GM18951 (cell line): ENCODE results near the gene NUDT19.

ENCODE experiments used
- POLR2A ChIP-seq: IDR thresholded peaks from 4 replicates; pipeline ENCODE4 v1.6.1; 2011; ENCODE audit warnings: mild to moderate bottlenecking; ENCODE audit not compliant: insufficient read length, insufficient read depth; ENCODE audit errors: extremely low read depth
- in situ Hi-C: fragments of 300-500 bp; cut with MboI; formaldehyde crosslinking; loops from one replicate; pipeline ENCODE4 v1.12.0; 2022; ENCODE audit warnings: low sequenced_read_pairs, mixed read lengths, inconsistent platforms; ENCODE audit not compliant: unreplicated experiment

Gene NUDT19

DNA sequence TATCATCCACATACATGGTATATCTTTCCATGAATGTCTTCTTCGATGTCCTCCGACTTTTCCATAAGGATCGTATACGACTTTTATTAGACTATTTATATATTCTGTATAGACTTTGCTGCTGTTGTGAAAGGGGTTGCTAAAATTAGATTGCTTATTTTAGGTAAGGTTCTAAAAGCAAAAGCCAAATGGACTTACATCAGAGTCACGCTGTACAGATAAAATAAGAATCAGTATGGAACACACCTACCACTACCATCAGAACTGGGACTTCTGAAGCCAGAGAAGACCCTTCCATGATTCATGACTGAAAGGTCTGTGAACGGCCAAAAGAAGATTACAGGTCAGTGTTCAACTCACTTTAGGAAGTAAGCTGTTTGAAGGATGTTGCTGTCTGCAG, 25.5 kb upstream of the NUDT19 start:
- no peak for TF ChIP-seq POLR2A
- in situ Hi-C loops: no loop called here

GRCh38 chr19:32669310-32669709, 22.3 kb upstream of the NUDT19 start:
- TF ChIP-seq POLR2A: no peak
- in situ Hi-C loops: no loop called here

DNA sequence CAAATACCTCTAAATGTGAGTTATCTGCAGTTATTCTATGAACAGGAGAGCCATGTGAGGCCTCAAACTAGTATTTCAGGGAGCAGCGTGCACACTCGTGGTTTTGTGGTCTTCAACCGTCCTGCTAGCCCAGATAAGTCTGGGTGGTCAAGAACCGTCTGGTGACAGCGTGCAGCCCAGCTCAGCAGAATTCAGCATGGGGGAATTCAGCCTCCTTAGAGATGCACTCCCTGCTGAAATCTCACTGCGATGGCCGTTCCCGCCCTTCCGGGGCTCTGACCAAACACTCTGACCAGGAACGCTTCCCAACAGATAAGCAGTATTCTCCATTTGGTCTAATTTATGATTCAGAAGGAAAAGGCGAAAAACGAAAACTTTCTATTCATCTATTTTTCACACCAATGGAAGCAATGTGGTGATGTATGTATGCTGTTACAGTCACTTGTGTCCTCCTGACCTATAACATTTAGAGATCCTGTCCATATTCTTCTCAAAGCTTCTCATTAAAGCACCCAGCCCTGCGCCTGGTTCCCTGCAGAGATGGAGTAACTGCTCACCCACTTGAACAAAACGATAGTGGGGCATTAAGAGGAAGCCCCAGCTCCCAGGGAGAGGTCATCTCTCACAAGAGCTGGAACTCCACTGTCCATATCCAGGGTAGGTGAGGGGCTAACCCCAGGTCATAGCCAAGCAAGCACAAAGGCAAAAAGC, 19.6 kb upstream of the NUDT19 start:
- in situ Hi-C loops: no loop called here
- no peak for TF ChIP-seq POLR2A

GRCh38 chr19:32672841-32673240, 18.8 kb upstream of the NUDT19 start:
- no peak for TF ChIP-seq POLR2A
- in situ Hi-C loops: no loop called here

- in situ Hi-C loops: no loop called here
- TF ChIP-seq POLR2A: no peak
These were observed 18.0 kb upstream of the NUDT19 start for GRCh38 chr19:32673573-32673972.

- in situ Hi-C loops: no loop called here
These were observed 17.3 kb upstream of the NUDT19 start for GRCh38 chr19:32674153-32674930.

GRCh38 chr19:32674931-32675719, 16.5 kb upstream of the NUDT19 start, which contains the start of gene ANKRD27:
TSS of gene ANKRD27 (minus strand) at chr19:32675180. CDS start at chr19:32659015, 16,165 bp downstream.
- TF ChIP-seq POLR2A: peak; percentile 72
- in situ Hi-C loops: no loop called here

More at GRCh38 chr19:32674153-32674930, 17.3 kb upstream of the NUDT19 start:
- TF ChIP-seq POLR2A: no peak

- TF ChIP-seq POLR2A: no peak
- in situ Hi-C loops: no loop called here
These were observed 15.9 kb upstream of the NUDT19 start, which contains the start of gene RGS9BP for GRCh38 chr19:32675720-32676185. TSS of gene RGS9BP (plus strand) at chr19:32675848. CDS start at chr19:32676264, 416 bp downstream.

GRCh38 chr19:32676186-32676894, 15.3 kb upstream of the NUDT19 start:
- in situ Hi-C loops: no loop called here
- TF ChIP-seq POLR2A: no peak

GRCh38 chr19:32676895-32677359, 14.7 kb upstream of the NUDT19 start:
- TF ChIP-seq POLR2A: no peak
- in situ Hi-C loops: no loop called here

- no peak for TF ChIP-seq POLR2A
- in situ Hi-C loops: no loop called here
These were observed 14.0 kb upstream of the NUDT19 start for GRCh38 chr19:32677657-32678056.

DNA sequence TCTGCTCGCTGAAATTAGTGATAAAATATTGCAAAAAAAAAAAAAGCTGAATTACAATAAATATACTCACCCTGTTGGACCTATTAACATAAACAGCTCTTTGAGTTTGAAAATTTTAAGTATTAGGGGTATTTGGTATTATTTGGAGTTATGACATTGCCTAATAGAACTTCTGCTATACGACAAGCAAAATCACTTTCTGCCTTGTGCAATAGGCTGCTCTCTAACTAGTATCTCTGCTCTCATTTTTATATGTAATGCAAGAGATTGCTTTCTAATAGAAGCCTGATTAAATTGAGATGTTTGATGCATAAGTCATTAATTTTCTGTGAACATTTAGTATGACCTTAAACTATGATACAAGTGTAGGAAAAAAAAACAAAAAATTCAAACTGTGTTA, 10.6 kb upstream of the NUDT19 start:
- in situ Hi-C loops: no loop called here
- TF ChIP-seq POLR2A: no peak

- in situ Hi-C loops: no loop called here
- TF ChIP-seq POLR2A: no peak
These were observed 9.3 kb upstream of the NUDT19 start for GRCh38 chr19:32682317-32682716.
